Skeletal muscle cell (primary cell): ENCODE data around the gene RTN4RL1.

Source experiments
- DNase-seq: peaks from one replicate; pipeline ENCODE4 v3.0.0-alpha.2; 2010; ENCODE audit warnings: low read depth
- H3K4me3 ChIP-seq: 2 replicates; pipeline ENCODE4 v1.5.1; 2011; ENCODE audit warnings: low read depth, mild to moderate bottlenecking, control low read depth, low read length, moderate library complexity

Gene RTN4RL1

DNA sequence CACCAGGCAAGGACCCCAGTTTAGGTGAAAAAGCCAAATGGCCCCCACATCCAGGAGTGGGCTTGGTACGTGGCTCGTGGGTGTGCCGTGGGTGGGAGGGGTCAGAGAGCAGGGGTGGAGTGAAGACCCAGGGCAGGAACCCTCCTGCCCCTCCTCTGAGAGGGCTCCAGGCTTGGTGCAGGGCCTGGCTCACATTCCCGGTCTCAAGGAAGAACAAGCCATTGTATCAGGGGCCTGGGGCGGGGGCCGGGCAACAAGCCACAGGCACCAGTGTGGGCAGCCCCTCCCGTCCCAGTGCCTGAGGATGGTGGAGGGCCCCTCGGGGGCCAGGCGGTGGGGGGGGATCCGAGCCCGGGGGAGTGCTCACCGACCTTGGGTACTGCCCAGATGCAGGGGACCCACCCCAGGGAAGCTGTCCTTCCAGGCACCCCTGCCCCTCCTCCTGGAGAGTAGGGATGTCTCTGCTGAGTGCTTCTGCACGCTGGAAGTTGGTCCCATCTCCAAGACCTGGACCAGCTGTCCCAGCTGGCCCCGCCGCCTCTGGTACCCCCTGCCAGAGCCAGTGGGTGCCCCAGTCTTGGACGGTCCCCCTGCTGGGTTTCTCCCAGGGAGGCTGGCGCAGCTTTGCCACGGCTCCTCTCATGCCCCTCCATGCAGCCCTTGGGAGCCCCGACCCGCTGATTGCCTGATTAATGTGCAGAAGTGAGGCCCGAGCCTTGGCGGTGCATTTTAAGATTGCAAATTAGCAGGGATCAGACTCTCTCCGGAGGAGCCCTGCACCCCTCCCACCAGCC lies 83.7 kb downstream of the RTN4RL1 start:
- DNase-seq: no peak
- no peak overlapping the region for H3K4me3 ChIP-seq

DNA sequence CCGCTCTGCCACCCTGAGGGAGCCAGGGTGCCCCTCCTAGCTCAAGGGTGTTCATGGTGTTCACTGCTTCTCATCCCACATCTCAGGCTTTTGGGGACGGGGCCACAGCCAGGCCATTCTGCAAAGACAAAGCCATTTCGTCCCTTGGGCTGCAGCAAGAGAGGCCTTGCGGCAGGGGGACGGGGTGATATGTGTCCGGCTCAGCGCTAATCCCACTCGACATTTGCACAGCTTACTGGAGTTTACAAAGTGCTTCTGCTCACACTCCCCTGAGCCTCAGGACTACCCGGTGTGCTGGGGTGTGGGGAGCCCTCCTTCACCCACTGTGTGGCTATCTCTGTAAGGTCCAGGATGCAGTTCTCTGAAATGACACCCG lies 84.3 kb downstream of the RTN4RL1 start:
- no peak overlapping the region for H3K4me3 ChIP-seq
- no peak for DNase-seq

DNA sequence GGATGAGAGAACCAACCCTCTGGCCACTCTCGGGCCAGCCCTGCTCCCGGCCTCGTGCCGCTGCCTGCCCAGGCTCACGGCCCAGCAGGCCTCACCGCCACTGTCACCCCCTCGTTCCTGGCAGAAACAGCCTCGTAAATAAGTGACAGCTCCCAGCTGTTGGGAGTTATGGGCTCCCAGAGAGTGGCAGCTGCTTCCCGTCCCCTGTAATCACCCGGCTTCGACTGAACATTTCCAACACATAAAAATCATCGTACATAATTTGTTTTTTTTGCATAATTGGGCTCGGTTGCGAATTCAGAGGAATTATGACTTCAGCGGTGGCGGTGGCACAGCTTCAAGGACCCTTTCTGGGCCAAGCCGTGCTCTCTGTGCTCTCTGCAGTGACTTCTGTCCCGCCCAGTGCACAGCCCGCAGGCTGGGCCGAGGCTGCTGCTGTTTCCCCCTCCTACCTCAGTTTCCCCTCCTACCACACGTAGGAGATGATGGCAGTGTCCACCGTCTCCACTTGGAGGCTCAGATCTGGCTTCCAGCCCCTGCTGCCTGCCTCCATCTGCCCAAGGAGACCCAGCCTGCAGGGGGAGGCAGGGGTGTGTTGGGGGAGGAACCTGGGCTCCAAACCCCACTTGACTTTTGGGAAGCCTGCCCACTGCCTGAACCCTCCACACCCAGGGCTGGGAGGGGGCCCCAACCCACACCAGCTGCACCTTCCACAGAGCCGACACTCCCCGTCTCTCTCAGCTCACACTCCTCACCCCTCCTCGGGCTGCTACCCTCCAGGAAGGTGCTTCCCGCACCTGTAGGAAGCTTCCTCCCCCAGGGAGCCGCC lies 84.9 kb downstream of the RTN4RL1 start:
- no peak overlapping the region for H3K4me3 ChIP-seq
- peak; percentile 20 for DNase-seq

GRCh38 chr17:1937461-1937860 lies 87.7 kb downstream of the RTN4RL1 start:
- no peak for DNase-seq
- no peak overlapping the region for H3K4me3 ChIP-seq

- DNase-seq: no peak
- H3K4me3 ChIP-seq: no peak overlapping the region
Observed at GRCh38 chr17:1936766-1937165, 88.4 kb downstream of the RTN4RL1 start.

DNA sequence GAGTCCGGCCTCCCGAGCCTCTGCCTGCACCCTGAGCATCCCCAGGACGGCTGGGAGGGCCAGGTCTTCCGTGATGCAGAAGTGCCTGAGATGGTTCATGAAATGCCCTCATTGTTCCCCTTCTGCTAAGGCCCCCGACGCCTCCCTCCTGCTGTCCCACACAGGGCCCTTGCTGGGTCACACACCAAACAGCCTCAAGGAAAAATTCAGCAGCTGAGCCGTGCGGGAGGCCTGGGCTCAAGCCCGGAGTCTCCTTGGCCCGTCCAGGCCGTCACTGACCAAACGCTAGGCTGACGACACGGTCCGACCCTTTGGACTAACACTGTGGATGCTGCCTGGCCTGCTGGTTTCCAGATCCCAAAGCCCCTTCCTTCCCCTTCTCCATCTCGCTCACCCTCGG lies 90.2 kb downstream of the RTN4RL1 start:
- no peak for DNase-seq
- H3K4me3 ChIP-seq: no peak overlapping the region

DNA sequence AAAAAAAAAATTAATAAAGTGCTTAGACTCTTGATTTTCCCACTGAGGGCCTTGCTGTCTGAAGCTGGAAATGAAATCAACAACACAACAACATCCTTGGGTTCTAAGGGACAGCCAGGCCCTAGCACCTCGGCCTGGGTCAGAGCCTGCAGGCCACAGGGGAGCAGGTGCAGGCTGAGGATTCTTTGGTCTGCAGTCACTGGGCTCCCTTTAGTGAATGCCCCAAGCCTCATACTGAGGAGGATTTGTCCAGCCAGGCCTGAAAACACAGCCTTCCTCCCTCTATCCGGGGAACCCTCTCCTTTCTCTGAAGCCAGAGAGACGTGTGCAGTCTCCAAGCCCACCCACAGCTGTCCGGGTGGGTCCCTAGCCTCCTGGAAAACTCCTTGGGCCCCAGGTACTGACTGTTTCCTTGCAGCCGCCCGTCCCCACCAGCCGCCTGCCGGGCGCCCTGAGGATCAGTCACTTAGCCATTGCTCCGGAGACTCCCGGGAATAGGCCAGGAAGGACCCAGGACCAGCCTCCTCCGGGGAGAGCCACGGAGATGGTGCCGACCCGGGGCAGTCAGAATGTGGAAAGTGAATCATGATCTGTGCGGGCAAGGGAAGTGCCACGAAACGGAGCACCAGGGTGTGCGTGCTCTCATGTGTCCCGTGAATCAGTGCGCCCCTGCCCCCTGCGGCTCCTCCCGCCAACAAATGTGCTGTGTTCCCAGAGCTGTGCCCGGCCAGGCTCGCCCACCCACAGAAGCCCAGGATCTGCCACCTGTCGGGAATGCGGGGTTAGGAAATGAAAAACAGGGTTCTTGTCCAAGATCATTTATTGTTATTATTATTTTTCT lies 91.0 kb downstream of the RTN4RL1 start:
- DNase-seq: no peak
- no peak overlapping the region for H3K4me3 ChIP-seq

GRCh38 chr17:1931844-1932579 lies 93.1 kb downstream of the RTN4RL1 start:
- H3K4me3 ChIP-seq: no peak overlapping the region
- no peak for DNase-seq

DNA sequence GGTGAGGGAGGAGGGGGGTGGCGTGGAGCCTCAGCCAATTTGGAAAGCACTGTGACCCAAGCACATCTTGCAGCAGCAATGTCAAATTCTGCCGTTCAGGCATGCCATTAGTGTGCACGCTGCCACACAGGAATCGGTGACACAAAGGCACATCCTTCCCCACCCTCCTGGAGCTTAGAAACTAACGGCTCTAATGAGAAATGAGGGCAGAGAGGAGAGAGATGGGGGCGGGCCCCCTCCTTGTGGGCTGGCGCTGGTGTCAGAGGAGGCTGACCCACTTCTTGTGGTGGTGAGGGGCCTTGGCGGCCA lies 94.8 kb downstream of the RTN4RL1 start:
- H3K4me3 ChIP-seq: no peak overlapping the region
- no peak for DNase-seq

DNA sequence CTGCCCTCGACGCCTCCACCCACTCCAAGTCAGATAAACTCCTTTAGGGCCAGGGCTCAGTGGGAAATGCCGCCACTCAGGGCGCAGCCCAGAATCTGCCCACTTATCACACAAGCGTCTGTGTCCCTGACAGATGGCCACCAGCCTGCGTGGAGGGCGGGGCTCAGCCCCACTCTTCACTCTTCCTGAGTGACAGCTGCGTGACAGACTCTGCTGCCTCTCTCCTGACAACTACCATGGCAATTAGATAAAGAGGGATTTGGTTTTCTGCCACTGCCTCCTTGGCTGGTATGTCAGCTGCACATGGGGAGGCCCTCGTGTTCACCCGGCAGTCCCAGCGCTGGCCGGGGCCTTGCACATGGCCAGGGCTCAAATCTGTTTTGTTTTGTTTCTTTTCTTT lies 96.2 kb downstream of the RTN4RL1 start:
- no peak overlapping the region for H3K4me3 ChIP-seq
- no peak for DNase-seq

- no peak for DNase-seq
- H3K4me3 ChIP-seq: no peak overlapping the region
Observed at GRCh38 chr17:1920948-1921351, 104.2 kb downstream of the RTN4RL1 start.

GRCh38 chr17:1919201-1919600 lies 105.9 kb downstream of the RTN4RL1 start:
- no peak overlapping the region for H3K4me3 ChIP-seq
- DNase-seq: no peak

GRCh38 chr17:1918346-1919162 lies 106.6 kb downstream of the RTN4RL1 start:
- no peak overlapping the region for H3K4me3 ChIP-seq
- no peak for DNase-seq

- no peak overlapping the region for H3K4me3 ChIP-seq
- no peak for DNase-seq
Observed at GRCh38 chr17:1916963-1917715, 108.0 kb downstream of the RTN4RL1 start.

DNA sequence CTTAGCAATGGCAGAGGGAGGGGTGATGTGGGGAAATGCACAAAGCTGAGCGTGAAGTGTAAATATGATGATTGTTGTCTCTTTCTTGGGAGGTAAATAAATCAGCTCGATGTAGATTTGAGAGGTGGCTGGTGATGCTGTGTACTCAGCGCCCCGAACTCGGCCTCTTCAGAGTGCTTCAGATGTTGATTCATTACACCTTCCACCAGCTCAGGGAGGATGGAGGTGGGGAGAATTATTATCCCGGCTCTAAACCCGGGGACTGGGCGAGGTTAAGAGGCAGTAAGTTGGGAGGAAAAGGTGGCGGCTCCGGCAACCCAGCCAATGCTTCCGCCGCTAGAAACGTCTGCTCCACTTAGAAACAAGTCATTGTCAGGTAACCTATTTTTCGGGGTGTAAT lies 108.8 kb downstream of the RTN4RL1 start:
- DNase-seq: no peak
- no peak overlapping the region for H3K4me3 ChIP-seq

GRCh38 chr17:1915889-1916288 lies 109.2 kb downstream of the RTN4RL1 start:
- DNase-seq: no peak

GRCh38 chr17:1914661-1915083 lies 110.5 kb downstream of the RTN4RL1 start:
- no peak for DNase-seq
- H3K4me3 ChIP-seq: no peak overlapping the region

More at GRCh38 chr17:1915889-1916288, 109.2 kb downstream of the RTN4RL1 start:
- no peak overlapping the region for H3K4me3 ChIP-seq

DNA sequence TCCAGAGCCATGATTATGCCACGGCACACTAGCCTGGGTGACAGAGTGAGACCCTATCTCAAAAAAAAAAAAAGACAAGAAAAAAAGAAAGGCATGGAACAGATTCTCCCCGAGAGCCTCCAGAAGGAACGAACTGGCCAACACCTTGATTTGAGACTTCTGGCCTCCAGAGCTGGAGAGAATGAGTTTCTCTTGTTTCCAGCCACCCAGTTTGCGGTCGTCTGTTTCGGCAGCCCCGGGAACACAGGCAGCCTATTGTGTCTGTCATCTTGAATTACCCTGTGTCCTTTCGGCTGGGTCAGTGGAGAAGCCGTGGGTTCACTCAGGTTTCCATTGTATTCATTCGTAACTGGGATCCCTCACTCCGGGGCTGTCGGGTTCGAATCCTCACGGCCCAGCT lies 111.4 kb downstream of the RTN4RL1 start:
- DNase-seq: no peak
- no peak overlapping the region for H3K4me3 ChIP-seq
